CD4-positive, alpha-beta T cell treated with Interleukin-21 for 1 hour (primary cell): ENCODE results near the gene COG1.
A peak's percentile ranks its signal among the peaks of the same experiment; 100 is the strongest.

Experiments used
- DNase-seq: peaks from one replicate; pipeline ENCODE4 v3.0.0-alpha.2; 2020

Gene COG1

DNA sequence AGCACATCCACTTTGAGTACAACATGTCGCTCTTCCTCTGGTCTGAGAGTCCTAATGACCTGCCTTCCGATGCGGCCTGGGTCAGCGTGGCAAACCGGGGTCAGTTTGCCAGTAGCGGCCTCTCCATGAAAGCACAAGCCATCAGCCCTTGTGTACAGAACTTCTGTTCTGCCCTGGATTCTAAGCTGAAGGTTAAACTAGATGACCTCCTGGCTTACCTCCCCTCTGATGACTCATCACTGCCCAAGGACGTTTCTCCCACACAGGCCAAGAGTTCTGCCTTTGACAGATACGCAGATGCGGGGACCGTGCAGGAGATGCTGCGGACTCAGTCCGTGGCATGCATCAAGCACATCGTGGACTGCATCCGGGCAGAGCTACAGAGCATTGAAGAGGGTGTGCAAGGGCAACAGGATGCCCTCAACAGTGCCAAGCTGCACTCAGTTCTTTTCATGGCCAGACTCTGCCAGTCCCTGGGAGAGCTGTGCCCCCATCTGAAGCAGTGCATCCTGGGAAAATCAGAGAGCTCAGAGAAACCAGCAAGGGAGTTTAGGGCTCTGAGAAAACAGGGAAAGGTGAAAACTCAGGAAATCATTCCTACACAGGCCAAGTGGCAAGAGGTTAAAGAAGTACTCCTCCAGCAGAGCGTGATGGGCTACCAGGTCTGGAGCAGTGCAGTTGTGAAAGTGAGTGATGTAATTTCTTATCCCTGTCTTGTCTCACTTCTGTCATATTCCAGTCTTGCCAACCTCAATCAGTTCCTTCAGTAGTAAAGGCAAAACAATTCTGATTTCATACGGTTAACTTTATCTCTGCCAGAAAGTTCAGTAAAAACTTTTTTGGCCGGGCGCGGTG, 8.6 kb downstream of the COG1 start:
- no peak for DNase-seq

- DNase-seq, result peak; percentile 30
Observed at GRCh38 chr17:73203135-73203787, 10.4 kb downstream of the COG1 start.

DNA sequence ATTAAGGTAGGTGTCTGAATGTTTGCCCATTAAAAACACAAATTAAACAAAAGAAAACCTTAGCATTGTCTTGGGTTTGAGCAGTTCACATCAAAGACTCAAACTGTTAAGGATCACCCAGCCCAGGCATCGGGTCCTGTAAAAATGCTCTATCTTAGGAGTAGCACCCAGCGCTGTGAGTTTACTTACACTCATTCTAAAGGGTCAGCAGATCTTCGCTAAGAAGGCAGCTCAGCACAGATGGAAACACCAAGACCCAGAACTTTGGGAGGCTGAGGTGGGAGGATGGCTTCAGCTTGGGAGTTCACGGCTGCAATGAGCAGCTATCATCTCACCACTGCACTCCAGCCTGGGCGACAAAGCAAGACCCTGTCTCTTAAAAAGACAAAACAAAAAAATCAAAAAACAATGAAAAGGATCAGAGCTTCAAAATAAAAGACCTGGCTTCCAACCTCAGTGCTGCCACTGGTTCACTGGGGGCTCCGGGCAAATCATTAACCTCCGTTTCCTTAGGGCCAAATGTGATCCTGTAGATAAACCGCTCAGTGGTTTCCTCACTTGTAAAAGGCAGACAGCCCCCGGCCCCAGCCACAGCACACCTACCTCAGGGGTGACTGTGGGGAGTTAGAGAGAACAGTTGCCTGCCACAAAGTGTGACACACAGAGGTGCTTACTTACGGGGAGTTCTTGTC, 11.1 kb downstream of the COG1 start:
- DNase-seq, result peak; percentile 32

GRCh38 chr17:73205459-73205961, 12.7 kb downstream of the COG1 start:
- no peak for DNase-seq

DNA sequence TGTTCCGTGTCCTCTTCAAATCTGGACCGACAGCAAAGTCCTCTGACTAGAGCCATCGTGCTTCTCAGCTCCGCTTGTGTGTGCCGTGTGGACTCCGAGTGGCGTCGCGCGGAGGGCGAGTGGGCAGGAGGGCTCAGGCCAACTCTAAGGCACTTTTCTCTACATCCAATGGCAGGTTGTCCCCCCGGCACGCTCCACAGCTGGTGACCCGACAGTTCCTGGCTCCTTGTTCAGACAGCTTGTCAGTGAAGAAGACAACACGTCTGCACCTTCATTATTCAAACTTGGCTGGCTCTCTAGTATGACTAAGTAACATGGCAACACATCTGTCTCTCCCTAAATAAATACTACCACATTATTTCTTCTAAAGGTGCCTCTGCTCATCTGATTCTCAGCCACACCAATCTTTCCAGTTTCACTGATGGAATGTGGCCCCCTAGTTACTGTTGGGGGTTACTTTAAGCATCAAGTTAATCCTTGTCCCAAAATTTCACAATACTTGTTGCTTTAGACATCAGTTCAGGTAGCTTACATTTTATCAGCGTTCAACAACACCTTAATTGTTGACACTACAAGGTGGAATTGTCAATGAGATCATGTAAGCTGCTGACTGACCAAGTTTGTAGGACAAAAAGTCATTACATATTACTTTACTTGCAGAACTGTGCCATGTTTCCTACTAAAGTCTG, 15.4 kb downstream of the COG1 start:
- DNase-seq, result no peak

GRCh38 chr17:73209436-73209835, 16.6 kb downstream of the COG1 start:
- no peak for DNase-seq

GRCh38 chr17:73210002-73210678, 17.3 kb downstream of the COG1 start:
- DNase-seq, result peak; percentile 16

DNA sequence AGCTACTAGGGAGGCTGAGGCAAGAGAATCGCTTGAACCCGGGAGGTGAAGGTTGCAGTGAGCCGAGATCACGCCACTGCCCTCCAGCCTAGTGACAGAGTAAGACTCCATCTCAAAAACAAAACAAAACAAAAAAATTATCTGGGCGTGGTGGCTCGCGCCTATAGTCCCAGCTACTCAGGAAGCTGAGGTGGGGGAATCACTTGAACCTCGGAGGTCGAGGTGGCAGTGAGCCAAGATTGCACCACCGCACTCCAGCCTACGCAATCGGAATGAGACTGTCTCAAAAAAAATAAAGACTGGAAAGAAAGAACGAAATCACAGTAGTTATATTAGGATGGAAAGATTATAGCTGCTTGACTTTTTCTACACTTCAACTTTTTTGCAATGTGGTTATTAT, 18.9 kb downstream of the COG1 start:
- DNase-seq, result peak; percentile 76

GRCh38 chr17:73214008-73214407, 21.2 kb downstream of the COG1 start:
- DNase-seq, result no peak

- DNase-seq, result no peak
Observed at GRCh38 chr17:73214851-73215250, 22.0 kb downstream of the COG1 start.

DNA sequence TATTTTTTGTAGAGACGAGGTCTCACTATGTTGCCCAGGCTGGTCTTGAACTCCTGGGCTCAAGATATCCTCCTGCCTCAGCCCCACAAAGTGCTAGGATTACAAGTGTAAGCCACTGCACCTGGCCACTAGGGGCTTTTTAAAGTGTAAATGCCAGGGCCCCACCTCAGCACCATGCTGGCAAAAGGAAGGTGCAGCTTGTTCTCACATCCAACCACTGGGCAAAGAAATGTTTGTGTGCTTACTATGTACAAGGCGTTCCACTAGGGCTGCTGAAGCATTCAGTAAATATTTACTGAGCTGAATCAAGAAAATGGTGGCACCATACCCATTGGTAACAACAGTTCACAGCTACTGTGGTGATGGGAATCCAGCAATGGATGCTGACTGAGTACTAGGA, 22.6 kb downstream of the COG1 start:
- no peak for DNase-seq

GRCh38 chr17:73223626-73224230, 30.9 kb downstream of the COG1 start:
- no peak for DNase-seq

DNA sequence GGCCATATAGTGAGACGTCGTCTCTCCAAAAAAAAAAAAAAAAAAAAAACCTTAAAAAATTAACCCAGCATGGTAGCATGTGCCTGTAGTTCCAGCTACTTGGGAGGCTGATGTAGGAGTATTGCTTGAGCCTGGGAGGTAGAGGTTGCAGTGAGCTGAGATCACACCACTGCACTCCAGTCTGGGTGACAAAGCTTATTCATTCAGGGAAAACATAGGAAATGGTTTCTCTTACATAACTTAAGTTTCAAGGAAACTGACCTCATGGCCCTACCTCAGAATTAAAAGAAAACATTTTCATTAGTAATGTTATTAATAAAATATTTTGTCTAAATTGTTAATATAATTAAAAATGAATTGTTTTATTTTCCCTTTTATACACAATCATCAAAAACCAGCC, 31.4 kb downstream of the COG1 start:
- no peak for DNase-seq

- DNase-seq, result no peak
Observed at GRCh38 chr17:73224663-73225305, 31.9 kb downstream of the COG1 start.

- no peak for DNase-seq
Observed at GRCh38 chr17:73226556-73227172, 33.8 kb downstream of the COG1 start.

DNA sequence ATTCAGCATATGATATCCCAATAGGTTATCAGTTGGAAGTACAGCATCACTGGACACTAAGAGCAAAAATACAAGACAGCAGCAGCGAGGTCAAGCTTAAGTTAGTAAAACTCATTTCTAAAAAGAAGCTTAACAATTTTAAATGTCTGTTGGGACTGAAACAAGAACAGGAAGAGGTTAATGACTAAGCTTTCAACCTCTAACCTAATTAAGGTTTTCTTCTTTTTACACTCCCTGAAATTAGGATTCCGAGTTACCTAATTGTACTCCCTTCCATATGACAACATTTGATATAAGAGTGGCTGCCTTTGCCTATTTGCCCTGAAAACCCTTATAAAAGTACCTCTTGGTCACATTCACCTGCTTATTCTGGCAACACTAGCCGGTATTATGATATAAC, 34.5 kb downstream of the COG1 start:
- no peak for DNase-seq

DNA sequence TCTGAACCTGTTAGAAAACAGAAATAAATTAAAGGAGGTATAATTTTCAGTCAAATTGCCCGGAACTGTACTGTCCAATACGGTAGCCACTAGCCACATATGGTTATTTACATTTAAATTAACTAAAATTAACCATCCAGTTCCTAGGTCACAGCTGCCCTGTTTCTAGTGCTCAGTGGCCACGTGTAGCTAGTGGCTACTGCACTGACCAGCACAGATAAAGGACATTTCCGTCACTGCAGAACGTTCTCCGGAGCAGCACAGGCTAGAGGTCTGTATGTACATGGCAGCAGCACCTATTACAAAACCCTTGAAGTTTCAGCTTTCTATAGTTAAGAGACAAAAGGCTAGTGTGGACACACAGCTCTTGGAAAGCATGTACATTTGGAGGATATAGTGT, 35.1 kb downstream of the COG1 start:
- no peak for DNase-seq

- peak; percentile 37 for DNase-seq
Observed at GRCh38 chr17:73228748-73229236, 35.9 kb downstream of the COG1 start.

GRCh38 chr17:73230088-73230487, 37.2 kb downstream of the COG1 start:
- DNase-seq, result no peak

DNA sequence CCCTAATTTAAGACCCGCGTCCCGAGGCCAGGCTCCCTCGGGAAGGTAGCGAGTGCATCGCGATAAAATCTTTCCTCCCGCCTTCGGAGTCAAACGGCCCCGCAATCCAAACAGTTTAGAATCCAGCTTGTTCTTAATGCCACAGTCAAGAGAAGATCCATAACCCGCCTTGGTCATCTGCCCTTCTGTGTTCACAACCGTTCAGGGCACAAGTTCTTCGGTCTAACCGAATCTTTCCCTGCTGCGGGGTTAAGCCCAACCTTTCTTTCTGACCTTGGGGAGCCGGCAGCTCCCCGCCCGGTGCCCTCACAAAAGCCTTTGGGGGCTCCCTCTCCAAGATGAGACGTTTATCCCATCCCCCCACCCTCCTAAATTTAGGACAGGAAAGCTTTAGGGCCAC, 38.5 kb downstream of the COG1 start:
- no peak for DNase-seq
